Limb (tissue), 2 donors: ENCODE data around the gene PTPMT1.
"Not testable (repeated sequence)": the region's sequence is repeated elsewhere in the genome, so short reads cannot be mapped to it uniquely, and the experiment has no call there.

Experiments used
- DNase-seq, 2 donors: peaks; one replicate each; pipeline ENCODE4 v3.0.0-alpha.2; 2016; ENCODE audit errors: extremely low spot score in 2 of 2

The PTPMT1 gene

GRCh38 chr11:47546274-47546673 lies 19.1 kb upstream of the PTPMT1 start:
- not testable (repeated sequence) for DNase-seq

GRCh38 chr11:47550288-47551047 lies 14.9 kb upstream of the PTPMT1 start:
- DNase-seq = no peak

- no peak for DNase-seq
Observed at GRCh38 chr11:47551086-47551485, 14.3 kb upstream of the PTPMT1 start.

GRCh38 chr11:47552056-47552565 lies 13.3 kb upstream of the PTPMT1 start:
- no peak for DNase-seq

GRCh38 chr11:47552566-47553405 lies 12.6 kb upstream of the PTPMT1 start, which contains the start of gene CELF1:
Gene CELF1, minus strand, starts transcription at chr11:47553132. Its CDS starts 53,609 bp downstream, at chr11:47499523.
- DNase-seq = peak; percentile 93 to 96

- peak in 1 of 2 donors; percentile 40 for DNase-seq
Observed at GRCh38 chr11:47553406-47553743, 12.0 kb upstream of the PTPMT1 start.

GRCh38 chr11:47557004-47557403 lies 8.4 kb upstream of the PTPMT1 start:
- not testable (repeated sequence) for DNase-seq

- no peak for DNase-seq
Observed at GRCh38 chr11:47558695-47559094, 6.7 kb upstream of the PTPMT1 start.

GRCh38 chr11:47560426-47560825 lies 5.0 kb upstream of the PTPMT1 start:
- DNase-seq = no peak

GRCh38 chr11:47562393-47562792 lies 3.0 kb upstream of the PTPMT1 start:
- not testable (repeated sequence) for DNase-seq

GRCh38 chr11:47564366-47564765 lies 1.0 kb upstream of the PTPMT1 start:
- DNase-seq = not testable (repeated sequence)

GRCh38 chr11:47564933-47565339 lies 463 bp upstream of the PTPMT1 start:
- DNase-seq = no peak

- no peak for DNase-seq
Observed at GRCh38 chr11:47566149-47566698, 825 bp downstream of the PTPMT1 start.

GRCh38 chr11:47569646-47570045 lies 4.2 kb downstream of the PTPMT1 start:
- DNase-seq = no peak

- no peak for DNase-seq
Observed at GRCh38 chr11:47570651-47571356, 5.4 kb downstream of the PTPMT1 start.

- DNase-seq = no peak
Observed at GRCh38 chr11:47571357-47571729, 5.9 kb downstream of the PTPMT1 start.

GRCh38 chr11:47571895-47572294 lies 6.5 kb downstream of the PTPMT1 start:
- DNase-seq = no peak

- DNase-seq = no peak
Observed at GRCh38 chr11:47572715-47573255, 7.4 kb downstream of the PTPMT1 start.

GRCh38 chr11:47573321-47573720 lies 7.9 kb downstream of the PTPMT1 start:
- DNase-seq = no peak

- DNase-seq = no peak
Observed at GRCh38 chr11:47577460-47578041, 12.2 kb downstream of the PTPMT1 start.
